Smooth muscle cell (in vitro differentiated cells): ENCODE data around the gene SH3BGR. TPM values are rescaled to one million over a fixed set of nuclear protein-coding genes. Genes with fewer than 3 reads are reported as not detected.

Experiments used
- DNase-seq: peaks from one replicate; lab custom pipeline; 2025; ENCODE audit not compliant: unreplicated experiment; lab: John Stamatoyannopoulos, UW
- H2AFZ ChIP-seq: fragments of 200-600 bp; sonication (generic); 2 replicates; pipeline ENCODE4 v1.6.0; 2016; ENCODE audit warnings: antibody characterized with exemption, low read depth, mild to moderate bottlenecking
- H3F3A ChIP-seq: fragments of 200-600 bp; sonication (generic); 2 replicates; pipeline ENCODE4 v1.6.0; 2017; ENCODE audit warnings: antibody characterized with exemption, low read depth
- H3K27ac ChIP-seq: fragments of 200-600 bp; sonication (generic); 2 replicates; pipeline ENCODE4 v1.5.1; 2016; ENCODE audit warnings: low read depth, mild to moderate bottlenecking
- H3K27me3 ChIP-seq: fragments of 200-600 bp; sonication (generic); 2 replicates; pipeline ENCODE4 v1.6.1; 2016; ENCODE audit warnings: low read depth, mild to moderate bottlenecking
- H3K36me3 ChIP-seq: fragments of 200-600 bp; sonication (generic); 2 replicates; pipeline ENCODE4 v1.5.1; 2016; ENCODE audit warnings: low read depth
- H3K4me1 ChIP-seq: fragments of 200-600 bp; sonication (generic); 2 replicates; pipeline ENCODE4 v1.5.1; 2016; ENCODE audit warnings: low read depth
- H3K4me2 ChIP-seq: fragments of 200-600 bp; sonication (generic); 2 replicates; pipeline ENCODE4 v1.6.0; 2016; ENCODE audit warnings: mild to moderate bottlenecking
- H3K4me3 ChIP-seq: fragments of 200-600 bp; sonication (generic); 2 replicates; pipeline ENCODE4 v1.5.1; 2016; ENCODE audit warnings: mild to moderate bottlenecking
- H3K79me2 ChIP-seq: fragments of 200-600 bp; sonication (generic); 2 replicates; pipeline ENCODE4 v1.6.0; 2016; ENCODE audit warnings: low read depth, mild to moderate bottlenecking
- H3K9ac ChIP-seq: fragments of 200-600 bp; sonication (generic); 2 replicates; pipeline ENCODE4 v1.6.0; 2016; ENCODE audit warnings: low read depth
- H3K9me3 ChIP-seq: fragments of 200-600 bp; sonication (generic); replicated peaks from 2 replicates; pipeline ENCODE4 v1.5.1; 2016; ENCODE audit warnings: low read depth
- H4K20me1 ChIP-seq: fragments of 200-600 bp; sonication (generic); 2 replicates; pipeline ENCODE4 v1.6.0; 2016; ENCODE audit warnings: low read depth
- WGBS: methylation state at CpG from one replicate; pipeline ENCODE4 v1.1.7; 2016; ENCODE audit warnings: low lambda C conversion rate; 5-methylcytosine and 5-hydroxymethylcytosine counted together
- polyA plus RNA-seq: library from polyadenylated mRNA; unstranded; fragments of >200 nt; fragmentation: Nextera tagmentation; extraction: Ambion mirVana; gene quantifications from 2 replicates; pipeline ENCODE4 v1.2.1, GENCODE V29; 2016
- total RNA-seq: library from RNA; depleted of rRNA; stranded (reverse); fragments of >200 nt; gene quantifications from 2 replicates; pipeline ENCODE4 v1.2.3, GENCODE V29; 2014
- TF ChIP-seq, protein P1 (sequence below): fragments of 200-600 bp; sonication (generic); IDR thresholded peaks from 2 replicates; pipeline ENCODE4 v1.5.1; 2017; ENCODE audit warnings: borderline replicate concordance, mild to moderate bottlenecking, antibody characterized with exemption; ENCODE audit not compliant: insufficient read depth, poor library complexity, severe bottlenecking

The SH3BGR gene
- total and polyA plus RNA-seq, 2 experiments from 2014 or later, result 4.9 to 12.5 TPM

GRCh38 chr21:39489380-39489924, 37.7 kb downstream of the SH3BGR start:
- TF ChIP-seq, protein P1, sequence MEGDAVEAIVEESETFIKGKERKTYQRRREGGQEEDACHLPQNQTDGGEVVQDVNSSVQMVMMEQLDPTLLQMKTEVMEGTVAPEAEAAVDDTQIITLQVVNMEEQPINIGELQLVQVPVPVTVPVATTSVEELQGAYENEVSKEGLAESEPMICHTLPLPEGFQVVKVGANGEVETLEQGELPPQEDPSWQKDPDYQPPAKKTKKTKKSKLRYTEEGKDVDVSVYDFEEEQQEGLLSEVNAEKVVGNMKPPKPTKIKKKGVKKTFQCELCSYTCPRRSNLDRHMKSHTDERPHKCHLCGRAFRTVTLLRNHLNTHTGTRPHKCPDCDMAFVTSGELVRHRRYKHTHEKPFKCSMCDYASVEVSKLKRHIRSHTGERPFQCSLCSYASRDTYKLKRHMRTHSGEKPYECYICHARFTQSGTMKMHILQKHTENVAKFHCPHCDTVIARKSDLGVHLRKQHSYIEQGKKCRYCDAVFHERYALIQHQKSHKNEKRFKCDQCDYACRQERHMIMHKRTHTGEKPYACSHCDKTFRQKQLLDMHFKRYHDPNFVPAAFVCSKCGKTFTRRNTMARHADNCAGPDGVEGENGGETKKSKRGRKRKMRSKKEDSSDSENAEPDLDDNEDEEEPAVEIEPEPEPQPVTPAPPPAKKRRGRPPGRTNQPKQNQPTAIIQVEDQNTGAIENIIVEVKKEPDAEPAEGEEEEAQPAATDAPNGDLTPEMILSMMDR, result no peak
- Histone ChIP-seq H3K9me3 (no peaks in the 10 kb centered on the region), H3K27me3 (no peaks in the 10 kb centered on the region), H3K36me3 (no peaks in the 10 kb centered on the region), H3K4me2 (no peak overlapping the region), H3K4me3 (no peak overlapping the region), H3K27ac (no peak overlapping the region), H4K20me1 (no peaks in the 10 kb centered on the region), H3K79me2 (no peaks in the 10 kb centered on the region), H3F3A (no peaks in the 10 kb centered on the region), H3K4me1 (no peaks in the 10 kb centered on the region), H3K9ac (no peak overlapping the region), H2AFZ (no peak overlapping the region)
- WGBS, result 84% methylated on average over 1 of the region's 1 CpG
- no peak for DNase-seq

GRCh38 chr21:39499156-39499555, 47.4 kb downstream of the SH3BGR start:
- no peak overlapping the region for H2AFZ ChIP-seq
- 100% methylated on average over 1 of the region's 1 CpG for WGBS

DNA sequence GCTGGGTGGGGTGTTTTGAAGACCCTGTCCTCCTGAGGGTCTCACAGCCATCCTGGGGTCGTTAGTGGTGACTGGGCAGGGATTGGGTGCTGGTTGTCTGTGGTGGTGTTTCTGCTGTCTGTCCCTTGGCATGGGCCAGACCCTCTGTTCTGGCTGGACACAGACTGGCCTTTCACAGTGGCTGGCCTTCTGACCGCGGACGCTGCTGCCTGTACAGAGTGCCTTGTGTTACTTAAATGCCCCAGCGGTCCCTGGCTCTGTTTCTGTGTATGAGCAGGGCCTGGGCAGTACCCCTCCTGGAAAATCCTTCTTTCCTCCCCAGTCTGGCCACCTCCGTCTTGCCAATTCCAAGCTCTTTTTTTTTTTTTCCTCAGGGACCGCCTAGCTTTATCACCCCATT, 50.9 kb downstream of the SH3BGR start:
- Histone ChIP-seq H3F3A (no peaks in the 10 kb centered on the region), H3K79me2 (no peaks in the 10 kb centered on the region), H3K9ac (no peak overlapping the region), H3K9me3 (no peaks in the 10 kb centered on the region), H3K36me3 (no peaks in the 10 kb centered on the region), H3K4me3 (no peak overlapping the region), H4K20me1 (no peaks in the 10 kb centered on the region), H2AFZ (no peak overlapping the region), H3K4me2 (no peak overlapping the region), H3K27ac (no peak overlapping the region), H3K4me1 (no peaks in the 10 kb centered on the region), H3K27me3 (no peaks in the 10 kb centered on the region)
- DNase-seq, result no peak
- TF ChIP-seq, protein P1, result no peak
- 93% methylated on average over 7 of the region's 7 CpGs for WGBS

More at GRCh38 chr21:39499156-39499555, 47.4 kb downstream of the SH3BGR start:
- no peak for DNase-seq
- TF ChIP-seq, protein P1, result no peak
- no peak overlapping the region for H3K4me2 ChIP-seq
- no peak overlapping the region for H3K27ac ChIP-seq
- no peaks in the 10 kb centered on the region for H3K9me3 ChIP-seq
- no peak overlapping the region for H3K4me3 ChIP-seq
- no peaks in the 10 kb centered on the region for H3K79me2 ChIP-seq
- H3K9ac ChIP-seq, result no peak overlapping the region
- H3K36me3 ChIP-seq, result no peaks in the 10 kb centered on the region
- H3K27me3 ChIP-seq, result no peaks in the 10 kb centered on the region
- H3F3A ChIP-seq, result no peaks in the 10 kb centered on the region
- H4K20me1 ChIP-seq, result no peaks in the 10 kb centered on the region
- no peaks in the 10 kb centered on the region for H3K4me1 ChIP-seq

DNA sequence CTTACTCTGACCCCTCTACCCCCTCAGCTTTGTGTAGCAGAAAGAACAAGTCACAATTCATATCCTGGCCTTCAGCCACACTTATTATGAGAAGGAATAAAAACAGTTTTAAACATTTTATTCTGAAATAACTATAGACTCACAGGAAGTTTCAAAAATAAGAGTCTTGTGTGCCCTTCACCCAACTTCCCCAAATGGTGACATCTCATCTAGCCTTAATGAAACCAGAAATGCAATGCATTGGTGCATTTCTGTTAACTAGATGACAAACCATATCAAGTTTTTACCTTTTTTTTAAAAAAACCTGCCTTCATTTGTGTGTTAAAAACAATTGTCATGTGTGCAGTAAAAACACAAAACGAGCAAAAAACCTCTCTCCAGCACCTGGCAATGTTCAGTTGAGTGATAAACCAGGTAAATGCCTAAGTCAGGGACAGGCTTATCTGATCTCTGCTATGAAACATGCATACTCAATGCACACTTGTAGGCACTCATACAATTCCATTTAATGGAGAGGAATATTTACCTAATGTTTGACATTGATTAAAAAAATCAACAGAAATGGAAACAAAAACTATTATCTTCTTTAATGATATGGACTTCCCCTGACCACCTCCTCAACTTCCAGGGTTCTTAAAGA, 51.5 kb downstream of the SH3BGR start:
- no peak overlapping the region for H3K9ac ChIP-seq
- no peaks in the 10 kb centered on the region for H3F3A ChIP-seq
- no peak overlapping the region for H3K27ac ChIP-seq
- TF ChIP-seq, protein P1, result no peak
- H3K79me2 ChIP-seq, result no peaks in the 10 kb centered on the region
- H3K27me3 ChIP-seq, result no peaks in the 10 kb centered on the region
- H2AFZ ChIP-seq, result no peak overlapping the region
- H3K4me2 ChIP-seq, result no peak overlapping the region
- H3K36me3 ChIP-seq, result no peaks in the 10 kb centered on the region
- H3K9me3 ChIP-seq, result no peaks in the 10 kb centered on the region
- no peak for DNase-seq
- H4K20me1 ChIP-seq, result no peaks in the 10 kb centered on the region
- no peaks in the 10 kb centered on the region for H3K4me1 ChIP-seq
- WGBS, result 81% methylated on average over 1 of the region's 1 CpG
- H3K4me3 ChIP-seq, result no peak overlapping the region
